ENCODE measurements around the gene PHLPP2. TPM values are rescaled to one million over a fixed set of nuclear protein-coding genes. Genes with fewer than 3 reads are reported as not detected.
"Not testable (repeated sequence)": the region's sequence is repeated elsewhere in the genome, so short reads cannot be mapped to it uniquely, and the experiment has no call there.

PHLPP2 gene
- total RNA-seq, 4 donors from 2014 or later, result 7.4 to 21.5 (median 17.4) TPM

GRCh38 chr16:71623597-71623996, 100.9 kb downstream of the PHLPP2 start:
- DNase-seq (ENCODE audit: low spot score) (no peak), ATAC-seq (ENCODE audit: low FRiP score) (no peak)
- TF ChIP-seq CTCF (IDR thresholded peaks at IDR 0.05), result no peak

DNA sequence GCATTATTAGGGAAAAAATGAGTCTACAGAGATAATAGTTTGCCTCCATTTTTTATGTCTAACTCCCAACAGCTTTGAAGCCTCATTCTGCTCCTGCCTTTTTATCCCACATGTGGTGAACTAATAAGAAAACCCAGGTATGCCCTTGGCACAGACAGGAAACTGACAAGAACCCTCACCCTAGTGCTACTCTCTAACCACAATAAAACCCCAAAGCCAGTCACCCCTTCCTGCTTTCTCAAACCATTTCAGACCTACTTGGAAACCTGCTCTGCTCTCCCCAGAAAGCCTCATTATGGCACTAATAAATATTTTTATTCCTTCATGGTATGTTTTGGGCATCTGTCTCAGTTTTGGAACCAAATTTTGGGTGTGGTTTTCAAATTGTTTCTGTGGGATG, 102.4 kb downstream of the PHLPP2 start:
- ATAC-seq (ENCODE audit: low FRiP score), result no peak
- TF ChIP-seq CTCF (IDR thresholded peaks at IDR 0.05), result no peak
- DNase-seq (ENCODE audit: low spot score), result no peak

DNA sequence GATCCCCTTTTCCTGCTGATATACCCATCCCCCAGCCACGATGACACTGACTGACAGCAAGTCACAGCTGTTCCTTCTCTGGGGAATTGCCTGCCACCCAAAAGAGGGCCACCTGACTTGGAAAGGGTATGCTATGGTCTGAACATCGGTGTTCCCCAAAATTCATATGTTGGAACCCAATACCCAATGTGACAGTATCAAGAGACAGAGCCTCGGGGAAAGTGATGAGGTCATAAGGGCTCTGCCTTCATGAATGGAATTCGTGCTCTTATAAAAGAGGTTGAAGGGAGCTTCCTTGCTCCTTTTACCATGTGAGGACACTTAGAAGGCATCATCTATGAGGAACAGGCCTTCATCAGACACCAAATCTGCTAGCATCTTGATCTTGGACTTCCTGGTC, 106.1 kb downstream of the PHLPP2 start:
- TF ChIP-seq CTCF (IDR thresholded peaks at IDR 0.05), result no peak
- ATAC-seq (ENCODE audit: low FRiP score), result no peak
- no peak for DNase-seq (ENCODE audit: low spot score)

GRCh38 chr16:71614956-71615355, 109.5 kb downstream of the PHLPP2 start:
- not testable (repeated sequence) for DNase-seq (ENCODE audit: low spot score); ATAC-seq (ENCODE audit: low FRiP score)

DNA sequence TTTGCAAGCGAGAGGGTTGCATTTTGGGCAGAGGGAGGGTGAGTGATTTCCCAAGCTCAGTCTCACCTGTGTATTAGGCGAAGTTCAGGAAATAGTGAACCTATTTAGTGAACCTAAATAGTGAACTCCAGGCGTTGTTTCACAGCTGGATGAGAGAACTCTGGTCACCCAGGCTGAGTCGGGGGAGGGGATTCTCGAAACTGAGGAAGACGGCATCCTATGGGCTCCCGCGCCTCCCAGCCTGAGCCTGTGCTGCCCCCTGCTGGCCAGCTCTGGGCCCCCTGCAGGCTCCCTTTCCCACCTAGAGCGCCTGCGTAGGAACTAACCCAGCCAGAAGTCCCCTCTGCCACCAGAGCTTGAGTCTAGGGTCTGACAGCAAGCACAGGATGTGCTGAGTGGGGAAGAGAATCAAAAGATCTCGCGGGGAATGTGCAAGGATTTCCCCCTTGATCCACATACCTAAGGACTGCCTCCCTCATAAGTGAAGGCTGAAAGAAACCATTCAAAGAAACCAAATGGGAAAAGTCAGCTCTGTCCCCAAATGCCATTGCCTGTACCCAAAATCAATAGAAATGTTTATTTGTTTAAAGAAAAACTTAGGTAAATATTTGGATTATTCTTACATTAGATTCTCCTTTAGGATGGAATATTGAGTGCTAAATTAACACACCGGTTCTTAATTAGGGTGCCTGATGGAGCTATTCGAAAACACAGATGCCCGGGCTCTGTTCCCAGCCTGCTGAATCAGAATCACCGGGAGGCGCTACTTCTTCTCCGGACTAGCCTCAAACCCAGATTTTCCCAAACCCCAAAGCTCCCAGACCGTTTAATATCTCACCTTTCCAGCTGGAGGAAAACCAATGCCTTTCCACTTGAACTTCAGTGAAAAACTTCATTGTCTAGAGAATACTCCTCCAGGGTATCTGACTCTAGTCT, 113.3 kb downstream of the PHLPP2 start:
- ATAC-seq (ENCODE audit: low FRiP score) (peak; percentile 87), DNase-seq (ENCODE audit: low spot score) (peak; percentile 60)
- peak in 1 of 3 donors; percentile 66 for TF ChIP-seq CTCF (IDR thresholded peaks at IDR 0.05)

GRCh38 chr16:71610447-71610846, 114.1 kb downstream of the PHLPP2 start:
- ATAC-seq (ENCODE audit: low FRiP score) (no peak), DNase-seq (ENCODE audit: low spot score) (no peak)
- no peak for TF ChIP-seq CTCF (IDR thresholded peaks at IDR 0.05)

DNA sequence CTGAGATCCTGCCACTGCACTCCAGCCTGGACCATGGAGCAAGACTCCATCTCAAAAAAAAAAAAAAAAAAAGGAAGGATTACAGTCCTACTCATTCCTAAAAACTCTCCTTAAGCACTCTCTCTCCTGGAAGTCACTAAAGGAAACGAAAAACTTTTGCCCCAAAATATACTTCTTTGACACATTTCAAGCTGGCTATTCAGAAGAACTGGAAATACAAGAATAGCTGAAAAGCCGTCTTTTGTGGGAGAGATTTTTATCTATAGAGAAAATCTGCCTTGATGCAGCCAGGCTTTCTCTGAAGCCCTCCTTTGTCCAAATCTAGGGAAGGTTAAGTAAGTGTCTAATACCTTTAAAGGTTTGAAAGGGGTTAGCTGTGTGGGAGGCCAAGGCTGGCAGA, 115.4 kb downstream of the PHLPP2 start:
- no peak for ATAC-seq (ENCODE audit: low FRiP score)
- no peak for DNase-seq (ENCODE audit: low spot score)
- no peak for TF ChIP-seq CTCF (IDR thresholded peaks at IDR 0.05)
